GM18907 (cell line): ENCODE data around the gene PLCG2.

Experiments used
- ATAC-seq: cut with Tn5 transposase; IDR thresholded peaks from one replicate; pipeline ENCODE4 v1.9.1; 2021; ENCODE audit warnings: mild to moderate bottlenecking, moderate library complexity; ENCODE audit not compliant: unreplicated experiment

The PLCG2 gene

GRCh38 chr16:81904320-81904719, 125.2 kb downstream of the PLCG2 start:
- ATAC-seq: no peak

DNA sequence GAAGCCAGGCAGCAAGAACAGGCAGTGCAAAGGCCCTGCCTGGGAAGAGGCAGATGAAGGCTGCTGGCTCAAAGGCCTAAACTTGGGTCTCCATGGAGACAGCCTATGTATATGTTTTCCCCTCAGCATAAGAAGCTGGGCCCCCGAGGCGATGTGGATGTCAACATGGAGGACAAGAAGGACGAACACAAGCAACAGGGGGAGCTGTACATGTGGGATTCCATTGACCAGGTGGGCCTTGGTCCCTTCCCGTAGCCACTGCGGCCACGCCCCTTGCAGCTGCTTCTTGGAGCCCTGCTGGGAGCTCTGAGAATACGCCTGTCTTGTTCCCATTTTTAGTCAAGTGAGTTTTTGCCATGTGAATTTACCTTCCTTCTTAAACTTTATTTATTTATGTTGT, 126.2 kb downstream of the PLCG2 start:
- ATAC-seq: no peak

DNA sequence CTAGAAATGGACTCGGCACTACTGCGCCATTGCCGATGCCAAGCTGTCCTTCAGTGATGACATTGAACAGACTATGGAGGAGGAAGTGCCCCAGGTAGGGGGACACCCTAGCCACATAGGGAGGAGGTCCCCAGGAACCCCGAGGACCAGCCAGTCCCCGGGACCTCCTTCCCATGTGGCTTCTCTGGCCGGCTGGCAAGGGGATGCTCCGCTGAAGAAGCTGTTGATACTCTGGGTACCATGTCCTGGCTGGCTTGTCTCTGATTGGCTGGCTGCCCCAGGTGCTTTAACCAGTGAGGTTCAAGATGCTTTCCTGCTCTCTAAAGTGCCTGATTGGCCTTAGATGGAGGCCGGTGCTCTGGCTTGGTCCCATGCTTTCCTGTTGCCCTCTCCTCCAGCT, 128.6 kb downstream of the PLCG2 start:
- no peak for ATAC-seq

GRCh38 chr16:81908466-81909262, 129.6 kb downstream of the PLCG2 start:
- no peak for ATAC-seq

GRCh38 chr16:81910366-81910885, 131.3 kb downstream of the PLCG2 start:
- no peak for ATAC-seq

- ATAC-seq: no peak
These were observed 133.3 kb downstream of the PLCG2 start for GRCh38 chr16:81912395-81912794.

GRCh38 chr16:81913222-81913621, 134.1 kb downstream of the PLCG2 start:
- no peak for ATAC-seq

DNA sequence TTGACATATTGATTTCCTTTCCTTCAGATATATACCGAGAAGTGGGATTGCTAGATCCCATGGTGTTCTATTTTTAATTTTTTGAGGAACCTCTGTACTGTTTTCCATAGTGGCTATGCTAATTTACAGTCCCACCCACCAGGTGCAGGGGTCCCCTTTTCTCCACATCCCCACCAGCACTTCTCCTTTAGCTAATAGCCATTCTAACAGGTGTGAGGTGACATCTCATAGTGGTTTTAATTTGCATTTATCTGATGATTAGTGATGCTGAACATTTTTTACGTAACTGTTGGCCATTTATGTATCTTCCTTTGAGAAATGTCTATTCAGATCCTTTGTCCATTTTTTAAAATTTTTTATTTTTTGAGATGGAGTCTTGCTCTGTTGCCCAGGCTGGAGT, 138.3 kb downstream of the PLCG2 start:
- ATAC-seq: no peak

GRCh38 chr16:81918927-81919326, 139.8 kb downstream of the PLCG2 start:
- no peak for ATAC-seq

DNA sequence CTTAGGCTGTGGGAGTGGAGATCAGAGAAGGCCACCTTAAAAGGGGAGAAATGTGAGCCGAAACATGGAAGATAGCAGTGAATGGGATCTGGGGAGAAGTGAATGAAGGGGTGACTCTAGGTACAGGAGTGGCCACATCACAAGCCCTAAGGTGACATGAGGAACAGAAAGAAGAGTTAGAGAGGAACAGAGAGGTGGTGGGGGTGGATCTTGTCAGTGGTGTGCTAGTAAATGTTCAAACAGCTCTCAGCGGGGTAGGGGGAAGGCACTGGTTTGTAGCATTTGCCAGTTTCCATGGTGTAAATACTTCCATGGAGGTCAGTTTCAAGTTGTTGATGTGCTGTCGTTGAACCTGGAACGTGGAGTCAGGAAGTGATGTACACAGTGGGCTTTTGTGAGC, 141.4 kb downstream of the PLCG2 start:
- ATAC-seq: no peak

DNA sequence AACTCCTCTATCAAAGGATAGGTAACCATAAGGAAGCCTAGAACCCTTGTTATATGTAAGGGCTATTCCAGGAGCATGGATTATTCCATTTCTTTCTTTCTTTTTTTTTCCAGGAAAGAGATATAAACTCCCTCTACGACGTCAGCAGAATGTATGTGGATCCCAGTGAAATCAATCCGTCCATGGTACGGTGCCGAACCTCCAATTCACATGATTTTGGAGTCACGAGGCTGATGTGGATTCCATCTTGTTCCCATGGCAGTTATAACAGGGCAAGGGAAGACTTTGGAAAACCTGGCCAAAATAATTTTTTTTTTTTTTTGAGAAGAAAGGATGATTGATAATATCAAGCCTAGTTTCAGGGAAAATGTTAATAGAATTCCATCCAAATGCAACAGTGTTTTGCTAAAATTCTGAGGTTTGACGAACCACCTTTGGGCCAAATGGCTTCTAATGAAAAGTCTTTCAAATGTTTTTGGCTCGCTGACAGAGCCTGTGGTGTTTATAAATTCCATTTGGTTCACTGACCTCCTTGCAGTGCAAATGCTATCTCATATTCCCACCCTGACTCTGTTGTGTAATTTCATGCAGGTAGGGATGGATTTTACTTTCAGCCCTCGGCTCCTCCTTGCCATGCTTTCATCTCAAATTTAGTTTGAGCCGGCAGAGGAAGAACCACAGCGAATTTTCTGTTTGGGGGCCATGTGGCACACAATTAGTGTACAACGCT, 142.2 kb downstream of the PLCG2 start:
- no peak for ATAC-seq

GRCh38 chr16:81921843-81922584, 142.9 kb downstream of the PLCG2 start:
- no peak for ATAC-seq

- no peak for ATAC-seq
These were observed 144.2 kb downstream of the PLCG2 start for GRCh38 chr16:81923296-81923695.

DNA sequence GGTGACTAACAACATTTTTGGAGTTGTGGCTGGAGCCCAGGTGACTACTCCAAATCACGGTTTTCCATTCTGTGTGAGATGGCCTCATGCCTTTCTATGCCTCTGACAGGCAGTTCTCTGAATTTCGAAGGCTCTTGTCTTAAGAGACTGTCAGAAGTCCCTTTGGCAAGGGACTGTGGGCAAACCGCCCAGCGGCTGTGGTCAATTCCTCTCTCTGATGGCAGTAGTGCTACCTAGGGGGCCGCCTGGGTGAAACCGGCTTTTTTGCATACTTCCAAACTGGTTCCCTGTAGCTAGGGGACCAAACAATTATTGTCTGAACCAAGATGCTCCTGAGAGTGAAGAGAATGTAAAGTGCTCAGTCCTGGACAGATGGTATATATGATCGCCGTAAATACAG, 145.9 kb downstream of the PLCG2 start:
- ATAC-seq: no peak

DNA sequence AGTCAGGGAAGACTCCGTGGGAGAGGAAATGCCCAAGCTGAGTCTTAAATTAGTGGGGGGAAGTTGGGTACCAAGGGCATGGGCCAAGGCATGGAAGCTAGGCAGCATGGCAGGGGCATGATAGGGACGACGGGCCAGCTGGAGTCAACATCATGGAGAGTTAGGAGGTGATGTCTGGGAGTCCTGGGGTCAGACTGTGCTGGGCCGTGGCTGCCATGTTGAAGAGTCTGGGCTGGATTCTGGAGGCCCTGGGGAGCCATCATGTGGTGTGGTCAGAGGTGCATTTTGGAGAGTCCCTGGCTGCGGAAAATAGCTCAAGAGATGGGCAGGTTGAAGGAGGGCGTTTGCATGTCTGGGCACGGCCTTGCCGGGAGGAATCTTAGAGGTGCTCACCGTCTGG, 146.9 kb downstream of the PLCG2 start:
- ATAC-seq: no peak

GRCh38 chr16:81927561-81928185, 148.6 kb downstream of the PLCG2 start:
- ATAC-seq: no peak

DNA sequence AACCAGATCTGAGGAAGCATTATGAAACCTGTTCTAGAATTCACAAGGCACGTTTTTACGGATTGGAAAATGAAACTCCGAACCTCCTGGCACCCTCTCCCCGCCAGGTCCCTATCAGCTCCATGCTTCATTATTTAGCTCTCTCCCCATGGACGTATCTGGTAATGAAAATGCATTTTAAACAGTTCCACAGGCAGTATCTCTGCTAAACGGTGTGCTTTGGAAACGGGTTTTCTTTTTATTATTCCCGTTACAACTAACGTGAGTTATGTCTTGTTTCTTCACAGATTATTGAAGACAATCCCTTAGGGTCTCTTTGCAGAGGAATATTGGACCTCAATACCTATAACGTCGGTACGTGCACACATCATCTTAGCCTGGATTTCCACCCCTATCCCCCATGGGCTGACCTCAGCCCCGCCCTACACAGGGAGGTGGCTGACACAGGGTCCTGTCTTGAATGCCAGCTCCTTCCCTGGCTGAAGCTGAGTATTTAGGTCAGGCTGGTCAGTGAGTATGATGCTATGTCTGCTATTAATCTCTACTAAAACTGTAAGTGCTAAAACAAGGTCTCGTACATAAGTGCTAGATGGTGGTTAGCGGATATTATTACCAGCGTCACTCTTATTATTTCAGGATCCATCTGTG, 149.3 kb downstream of the PLCG2 start:
- no peak for ATAC-seq

DNA sequence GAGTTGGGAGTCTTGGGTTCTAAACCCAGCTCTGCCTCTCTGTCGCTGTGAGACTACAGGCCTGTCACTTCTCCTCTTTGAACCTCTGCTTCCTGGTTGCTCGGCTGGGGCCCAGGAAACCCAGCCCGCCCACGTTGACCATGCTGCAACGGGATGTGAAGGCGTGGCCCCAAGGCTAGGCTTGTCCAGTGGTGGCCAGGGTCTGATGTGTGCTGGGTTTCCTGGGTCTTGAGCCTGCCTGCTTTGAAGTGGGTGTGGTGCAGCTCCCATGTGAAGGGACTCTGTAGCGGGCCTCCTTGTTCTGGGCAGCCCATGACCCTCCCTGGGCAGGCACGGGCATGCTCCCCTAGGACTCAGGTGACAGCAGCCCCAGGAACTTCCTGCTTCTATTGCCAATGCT, 149.9 kb downstream of the PLCG2 start:
- ATAC-seq: no peak

DNA sequence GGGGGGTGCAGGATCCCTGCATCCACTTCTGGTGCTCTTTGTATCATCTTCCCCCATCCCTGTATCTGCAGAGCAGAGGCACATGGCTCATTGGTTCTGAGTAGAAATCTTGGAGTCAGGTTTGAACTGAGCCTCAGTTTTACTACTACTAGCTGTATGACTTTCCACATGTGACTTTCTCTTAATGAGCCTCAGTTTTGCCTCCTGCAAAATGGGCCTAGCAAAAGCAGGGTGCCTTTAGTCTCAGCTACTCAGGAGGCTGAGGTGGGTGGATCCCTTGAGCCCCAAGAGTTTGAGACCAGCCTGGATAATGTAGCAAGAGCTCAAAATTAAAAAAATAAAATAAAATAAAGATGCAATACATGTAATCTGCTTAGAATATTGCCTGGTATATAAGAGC, 150.8 kb downstream of the PLCG2 start:
- ATAC-seq: no peak

GRCh38 chr16:81931927-81932326, 152.8 kb downstream of the PLCG2 start:
- ATAC-seq: no peak

GRCh38 chr16:81932668-81933067, 153.6 kb downstream of the PLCG2 start:
- no peak for ATAC-seq
